CD14-positive monocyte (primary cell): ENCODE measurements around the gene RTP3. TPM values are rescaled to one million over a fixed set of nuclear protein-coding genes. Genes with fewer than 3 reads are reported as not detected.
A peak's percentile ranks its signal among the peaks of the same experiment; 100 is the strongest.

Experiments
- DNase-seq, 3 donors: peaks; one replicate each; pipeline ENCODE4 v3.0.0-alpha.2; 2011 to 2022
- H2AFZ ChIP-seq: 2 replicates; pipeline ENCODE4 v1.6.0; 2012; ENCODE audit warnings: mild to moderate bottlenecking, low read depth, low read length, inconsistent platforms; ENCODE audit not compliant: insufficient read depth, poor library complexity, severe bottlenecking
- H3K27ac ChIP-seq, 2 donors: 1 replicate in 1 of 2; 2 replicates in 1 of 2; pipeline ENCODE4 v1.5.1; 2012 to 2013; ENCODE audit warnings: low read length in 2 of 2, control low read depth in 1 of 2, inconsistent platforms in 1 of 2, low read depth in 1 of 2, mild to moderate bottlenecking in 1 of 2
- H3K27me3 ChIP-seq, 2 donors: one replicate each; pipeline versions ENCODE4 v1.6.0 to v1.6.1; 2011 to 2013; ENCODE audit warnings: low read length in 2 of 2; ENCODE audit not compliant: control insufficient read depth in 2 of 2, insufficient read depth in 2 of 2
- H3K36me3 ChIP-seq, 2 donors: replicated peaks in 1 of 2; 1 replicate in 1 of 2; 2 replicates in 1 of 2; pipeline versions ENCODE4 v1.5.1 to v1.6.1; 2012 to 2013; ENCODE audit warnings: low read length in 2 of 2, control low read depth in 1 of 2, inconsistent platforms in 1 of 2, mild to moderate bottlenecking in 1 of 2; ENCODE audit not compliant: insufficient read depth in 2 of 2, control insufficient read depth in 1 of 2
- H3K4me1 ChIP-seq, 2 donors: 1 replicate in 1 of 2; 2 replicates in 1 of 2; pipeline versions ENCODE4 v1.5.1 to v1.6.1; 2012 to 2013; ENCODE audit warnings: low read length in 2 of 2, control low read depth in 1 of 2, inconsistent platforms in 1 of 2, mild to moderate bottlenecking in 1 of 2, moderate library complexity in 1 of 2; ENCODE audit not compliant: insufficient read depth in 2 of 2, control insufficient read depth in 1 of 2
- H3K4me2 ChIP-seq: replicated peaks from 2 replicates; pipeline ENCODE3; 2012; ENCODE audit warnings: low read length, moderate library complexity, mild to moderate bottlenecking; ENCODE audit not compliant: poor library complexity, severe bottlenecking; ENCODE audit errors: extremely low read depth
- H3K4me3 ChIP-seq, 3 experiments: fragments of 200-600 bp in 1 of 3; sonication (generic) in 1 of 3; replicated peaks in 1 of 3; 1 replicate in 2 of 3; 2 replicates in 1 of 3; pipeline ENCODE4 v1.5.1; 2011 to 2013; ENCODE audit warnings: low read length in 3 of 3, mild to moderate bottlenecking in 3 of 3, control low read depth in 2 of 3, low read depth in 2 of 3, inconsistent platforms in 1 of 3, moderate library complexity in 1 of 3
- H3K79me2 ChIP-seq: 2 replicates; pipeline ENCODE4 v1.6.0; 2012; ENCODE audit warnings: mild to moderate bottlenecking, control low read depth, inconsistent platforms, low read length, moderate library complexity; ENCODE audit not compliant: insufficient read depth
- H3K9ac ChIP-seq: 2 replicates; pipeline ENCODE4 v1.6.0; 2017; ENCODE audit warnings: low read length, mild to moderate bottlenecking; ENCODE audit not compliant: insufficient read depth, poor library complexity, severe bottlenecking
- H3K9me3 ChIP-seq, 2 donors: replicated peaks in 1 of 2; 1 replicate in 1 of 2; 2 replicates in 1 of 2; pipeline versions ENCODE4 v1.5.1 to v1.6.1; 2012 to 2013; ENCODE audit warnings: low read length in 2 of 2, control low read depth in 1 of 2; ENCODE audit not compliant: control insufficient read depth in 1 of 2, insufficient read depth in 1 of 2
- H4K20me1 ChIP-seq: 2 replicates; pipeline ENCODE4 v1.6.0; 2012; ENCODE audit warnings: mild to moderate bottlenecking, low read length, control low read depth, moderate library complexity; ENCODE audit not compliant: insufficient read depth
- H3K27ac Mint-ChIP-seq, 7 donors: one replicate each; pipeline ENCODE4 v1.8.0; 2020; ENCODE audit warnings: mild to moderate bottlenecking in 7 of 7, mixed read lengths in 7 of 7, moderate library complexity in 6 of 7, inconsistent platforms in 2 of 7
- H3K27me3 Mint-ChIP-seq, 3 donors: one replicate each; pipeline ENCODE4 v1.8.0; 2021 to 2022; ENCODE audit warnings: low read depth in 3 of 3, mild to moderate bottlenecking in 3 of 3, mixed read lengths in 3 of 3, moderate library complexity in 3 of 3, inconsistent platforms in 1 of 3
- H3K36me3 Mint-ChIP-seq, 2 donors: one replicate each; pipeline ENCODE4 v1.8.0; 2020; ENCODE audit warnings: mixed read lengths in 2 of 2, inconsistent platforms in 1 of 2, mild to moderate bottlenecking in 1 of 2
- H3K4me1 Mint-ChIP-seq: one replicate; pipeline ENCODE4 v1.8.0; 2020; ENCODE audit warnings: mild to moderate bottlenecking, mixed read lengths
- H3K4me3 Mint-ChIP-seq, 2 donors: one replicate each; pipeline ENCODE4 v1.8.0; 2020; ENCODE audit warnings: mild to moderate bottlenecking in 2 of 2, mixed read lengths in 2 of 2, moderate library complexity in 1 of 2
- H3K9me3 Mint-ChIP-seq, 7 donors: one replicate each; pipeline ENCODE4 v1.8.0; 2020 to 2022; ENCODE audit warnings: mixed read lengths in 7 of 7, mild to moderate bottlenecking in 6 of 7, moderate library complexity in 6 of 7, inconsistent platforms in 2 of 7
- WGBS: methylation state at CpG from one replicate; pipeline ENCODE4 v1.1.5; 2013; ENCODE audit warnings: missing lambda C conversion rate; ENCODE audit not compliant: insufficient coverage; 5-methylcytosine and 5-hydroxymethylcytosine counted together
- intact Hi-C, 2 donors: fragments of 100-400 bp; cut with micrococcal nuclease; formaldehyde crosslinking; loops; one replicate each; pipeline versions ENCODE4 v1.15.0 to v1.15.1; 2023
- polyA plus RNA-seq, 3 donors: library from polyadenylated mRNA; depleted of rRNA in 1 of 3; unstranded in 2 of 3; stranded (reverse) in 1 of 3; fragments of 300-500 nt in 2 of 3; fragments of >200 nt in 1 of 3; fragmentation: Illumina TruSeq in 2 of 3; gene quantifications; 1 replicate in 2 of 3; 2 replicates in 1 of 3; pipeline ENCODE4 v1.2.3, GENCODE V29; 2012 to 2021
- TF ChIP-seq, protein P1 (sequence below): fragments of 200-600 bp; IDR thresholded peaks from one replicate; pipeline ENCODE4 v1.8.0; 2022; ENCODE audit warnings: antibody characterized with exemption, mild to moderate bottlenecking

The RTP3 gene
- polyA plus RNA-seq, 3 donors: not detected

DNA sequence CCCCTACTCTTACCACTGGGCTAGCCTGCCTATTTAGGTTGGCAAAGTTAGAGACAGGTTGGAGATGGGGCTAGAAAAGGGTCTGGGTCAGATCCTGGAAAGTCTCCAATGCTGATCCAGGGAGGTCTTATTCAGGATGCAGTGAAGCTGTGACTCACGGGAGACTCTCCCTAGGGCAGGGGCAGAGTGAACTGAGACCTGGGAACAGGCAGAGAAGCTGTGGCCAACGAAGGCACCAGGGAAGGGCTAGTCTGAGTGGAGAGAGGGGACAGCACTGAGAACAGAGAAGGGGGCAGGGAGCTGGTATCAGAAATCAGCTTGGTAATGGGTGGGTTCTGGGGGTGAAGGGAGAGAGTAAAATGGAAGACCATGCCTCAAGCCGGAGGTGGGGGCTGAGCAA, 35.3 kb upstream of the RTP3 start:
- no peaks in the 10 kb centered on the region for H3K36me3 ChIP-seq
- WGBS: 86% methylated on average over 1 of the region's 3 CpGs
- Mint-ChIP-seq H3K4me3 (peak overlapping the region in 1 of 2 donors; percentile 80), H3K4me1 (peaks cover 30% of the 10 kb centered on the region), H3K9me3 (peaks cover 0 to 12% (median 5%) of the 10 kb centered on the region in 7 donors), H3K27me3 (peaks cover 32 to 48% (median 42%) of the 10 kb centered on the region in 3 donors), H3K27ac (no peak overlapping the region), H3K36me3 (no peaks in the 10 kb centered on the region)
- no peak overlapping the region for H3K4me3 ChIP-seq
- intact Hi-C loops: no loop called here
- DNase-seq: peak in 1 of 3 donors; percentile 22
- H3K27ac ChIP-seq: no peak overlapping the region
- H4K20me1 ChIP-seq: no peaks in the 10 kb centered on the region
- H3K9me3 ChIP-seq: no peaks in the 10 kb centered on the region
- H3K9ac ChIP-seq: no peak overlapping the region
- no peak overlapping the region for H3K4me2 ChIP-seq
- H3K27me3 ChIP-seq: peaks cover 5 to 32% of the 10 kb centered on the region in 2 donors
- no peak overlapping the region for H2AFZ ChIP-seq
- no peaks in the 10 kb centered on the region for H3K79me2 ChIP-seq
- H3K4me1 ChIP-seq: peaks cover 21 to 22% of the 10 kb centered on the region in 2 donors
- TF ChIP-seq, protein P1, sequence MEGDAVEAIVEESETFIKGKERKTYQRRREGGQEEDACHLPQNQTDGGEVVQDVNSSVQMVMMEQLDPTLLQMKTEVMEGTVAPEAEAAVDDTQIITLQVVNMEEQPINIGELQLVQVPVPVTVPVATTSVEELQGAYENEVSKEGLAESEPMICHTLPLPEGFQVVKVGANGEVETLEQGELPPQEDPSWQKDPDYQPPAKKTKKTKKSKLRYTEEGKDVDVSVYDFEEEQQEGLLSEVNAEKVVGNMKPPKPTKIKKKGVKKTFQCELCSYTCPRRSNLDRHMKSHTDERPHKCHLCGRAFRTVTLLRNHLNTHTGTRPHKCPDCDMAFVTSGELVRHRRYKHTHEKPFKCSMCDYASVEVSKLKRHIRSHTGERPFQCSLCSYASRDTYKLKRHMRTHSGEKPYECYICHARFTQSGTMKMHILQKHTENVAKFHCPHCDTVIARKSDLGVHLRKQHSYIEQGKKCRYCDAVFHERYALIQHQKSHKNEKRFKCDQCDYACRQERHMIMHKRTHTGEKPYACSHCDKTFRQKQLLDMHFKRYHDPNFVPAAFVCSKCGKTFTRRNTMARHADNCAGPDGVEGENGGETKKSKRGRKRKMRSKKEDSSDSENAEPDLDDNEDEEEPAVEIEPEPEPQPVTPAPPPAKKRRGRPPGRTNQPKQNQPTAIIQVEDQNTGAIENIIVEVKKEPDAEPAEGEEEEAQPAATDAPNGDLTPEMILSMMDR: no peak

DNA sequence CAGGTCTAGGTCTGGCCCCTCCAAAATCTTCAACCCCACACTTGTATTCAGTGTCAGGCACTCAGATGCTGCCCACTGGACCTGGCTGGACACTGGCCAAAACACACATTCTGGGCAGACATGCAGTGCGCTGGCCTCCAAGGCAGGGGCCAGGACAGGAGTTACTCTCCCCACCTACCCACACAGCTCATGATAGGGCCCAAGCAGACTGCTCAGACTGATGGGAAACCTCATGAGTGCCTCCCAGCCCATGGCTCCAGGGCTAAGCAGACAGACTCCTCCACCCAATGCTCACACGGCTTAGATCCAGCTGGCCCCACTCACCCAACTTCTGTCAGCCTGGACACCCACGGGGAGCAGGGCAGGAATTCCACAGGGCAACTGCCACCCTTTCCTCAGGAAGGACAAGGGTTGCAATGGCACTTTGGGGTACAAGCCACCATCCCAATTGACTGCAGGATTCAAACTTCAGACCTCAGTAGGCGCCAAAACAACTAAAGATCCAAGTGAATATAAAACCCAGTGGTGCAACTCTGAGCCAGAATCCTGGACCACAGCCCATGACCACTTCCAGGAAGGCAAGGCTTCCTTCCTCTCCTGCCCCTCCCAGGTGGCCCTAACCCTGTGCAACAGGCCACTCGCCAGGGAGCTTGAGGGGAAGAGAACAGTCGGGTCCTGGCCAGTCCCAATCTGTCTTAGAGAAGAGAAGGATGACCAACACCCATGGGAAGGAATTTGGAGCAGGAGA, 34.5 kb upstream of the RTP3 start:
- Mint-ChIP-seq H3K36me3 (no peaks in the 10 kb centered on the region), H3K4me1 (peaks cover 34% of the 10 kb centered on the region), H3K27me3 (peaks cover 32 to 50% (median 44%) of the 10 kb centered on the region in 3 donors), H3K9me3 (peaks cover 0 to 12% (median 5%) of the 10 kb centered on the region in 7 donors), H3K27ac (peak overlapping the region in 1 of 7 donors; percentile 14), H3K4me3 (peak overlapping the region in 1 of 2 donors; percentile 80)
- Histone ChIP-seq H4K20me1 (no peaks in the 10 kb centered on the region), H3K27me3 (peaks cover 5 to 32% of the 10 kb centered on the region in 2 donors), H3K79me2 (no peaks in the 10 kb centered on the region), H3K9ac (no peak overlapping the region), H3K9me3 (no peaks in the 10 kb centered on the region), H3K4me3 (no peak overlapping the region), H3K36me3 (no peaks in the 10 kb centered on the region), H2AFZ (no peak overlapping the region), H3K27ac (no peak overlapping the region), H3K4me1 (peaks cover 21 to 22% of the 10 kb centered on the region in 2 donors), H3K4me2 (no peak overlapping the region)
- no peak for DNase-seq
- TF ChIP-seq, protein P1: no peak
- 93% methylated on average over 4 of the region's 6 CpGs for WGBS
- intact Hi-C loops: no loop called here
